T-helper 1 cell treated with Interleukin-12 subunit alpha and Interleukin-12 subunit beta and Interleukin-4 antibody, amounts not matched to agents 30 ng/mL and 1 ng/mL, for 36 hours (primary cell): ENCODE data around the gene PEX12. TPM values are rescaled to one million over a fixed set of nuclear protein-coding genes. Genes with fewer than 3 reads are reported as not detected.
"Not testable (repeated sequence)": the region's sequence is repeated elsewhere in the genome, so short reads cannot be mapped to it uniquely, and the experiment has no call there.

Experiments used
- intact Hi-C: fragments of 100-400 bp; cut with micrococcal nuclease; formaldehyde crosslinking; loops from one replicate; pipeline ENCODE4 v1.15.1; 2024
- total RNA-seq: library from RNA; stranded (reverse); gene quantifications from 2 replicates; pipeline ENCODE4 v1.2.3, GENCODE V29; 2022

PEX12 gene
- total RNA-seq, 1 donor from 2014 or later, result 4.4 TPM

DNA sequence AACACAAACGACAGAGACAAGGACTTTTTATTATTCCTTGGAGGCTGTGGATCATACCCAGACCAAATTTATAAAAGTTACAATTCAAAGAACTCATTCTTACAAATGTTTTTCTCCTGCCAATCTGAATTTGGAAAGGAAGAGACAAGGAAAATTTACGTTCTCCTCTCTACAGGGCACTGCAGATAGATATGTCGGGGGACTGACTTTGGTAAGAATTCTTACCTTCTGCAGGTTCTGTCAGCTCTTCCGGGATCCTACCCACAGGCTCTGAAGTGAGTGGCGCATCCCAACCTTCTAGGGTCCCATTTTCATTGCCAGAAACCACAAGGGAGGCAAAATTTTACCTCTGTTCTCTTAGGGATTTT lies 38.7 kb downstream of the PEX12 start:
- intact Hi-C loops, result loop anchor here (1.0 to 5.0 kb wide), 4 partner anchors 39 to 477 kb away; partner anchors contain the start of genes PEX12, RFFL and SLFN12

DNA sequence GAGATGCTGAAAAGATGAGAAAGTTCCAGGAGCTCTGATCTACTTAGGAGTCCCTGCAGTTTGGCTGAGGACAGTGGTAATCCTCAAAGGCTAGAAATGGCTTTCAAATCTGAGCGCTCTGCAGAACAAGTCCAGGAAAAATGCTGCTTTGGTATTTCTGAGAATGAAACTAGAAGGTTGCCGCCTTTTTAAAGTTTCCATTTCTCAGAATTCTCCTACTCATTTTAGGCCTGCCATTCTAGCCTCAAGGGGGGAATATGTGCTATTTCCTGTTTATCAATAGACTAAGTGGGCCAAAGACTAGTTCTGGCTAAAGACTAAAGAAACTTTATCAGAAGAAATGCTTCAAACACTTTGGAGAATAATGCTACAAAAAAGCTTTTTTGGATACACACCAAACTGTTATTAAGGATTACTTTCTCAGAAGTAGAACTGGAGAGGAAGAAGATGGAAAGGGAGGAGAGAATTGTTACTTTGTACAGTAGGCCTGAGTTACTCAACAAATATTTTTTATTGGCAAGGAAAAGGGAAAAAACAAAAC lies 40.7 kb downstream of the PEX12 start, which contains the start of gene SLFN12L:
SLFN12L (minus strand) TSS at position 78 of the 541 bp plus-strand sequence. CDS start 15,314 bp downstream, outside the sequence.
- intact Hi-C loops, result loop anchor here (1.0 to 5.0 kb wide), 16 partner anchors 16 to 557 kb away; partner anchors contain the start of genes AP2B1, LIG3, NLE1 and RFFL

DNA sequence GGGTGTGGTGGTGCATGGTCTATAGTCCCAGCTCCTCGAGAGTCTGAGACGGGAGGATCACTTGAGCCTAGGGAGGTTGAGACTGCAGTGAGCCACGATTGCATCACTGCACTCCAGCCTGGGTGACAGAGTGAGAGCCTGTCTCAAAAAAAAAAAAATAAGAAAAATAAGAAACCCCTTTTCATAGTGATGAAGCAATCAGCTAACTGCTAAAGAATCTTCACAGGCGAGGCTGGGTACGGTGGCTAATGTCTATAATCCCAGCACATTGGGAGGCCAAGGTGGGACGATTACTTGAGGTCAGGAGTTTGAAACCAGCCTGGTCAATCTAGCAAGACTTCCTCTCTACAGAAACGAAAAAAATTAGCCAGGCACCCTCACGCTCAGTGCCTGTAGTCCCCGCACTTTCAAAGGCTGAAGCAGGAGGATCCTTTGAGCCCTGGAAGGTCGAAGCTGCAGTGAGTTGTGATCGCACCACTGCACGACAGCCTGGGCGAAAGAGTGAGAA lies 41.7 kb downstream of the PEX12 start:
- intact Hi-C loops, result loop anchor here (1.0 to 5.0 kb wide), 15 partner anchors 15 to 556 kb away; partner anchors contain the start of genes AP2B1, LIG3, NLE1 and RFFL

DNA sequence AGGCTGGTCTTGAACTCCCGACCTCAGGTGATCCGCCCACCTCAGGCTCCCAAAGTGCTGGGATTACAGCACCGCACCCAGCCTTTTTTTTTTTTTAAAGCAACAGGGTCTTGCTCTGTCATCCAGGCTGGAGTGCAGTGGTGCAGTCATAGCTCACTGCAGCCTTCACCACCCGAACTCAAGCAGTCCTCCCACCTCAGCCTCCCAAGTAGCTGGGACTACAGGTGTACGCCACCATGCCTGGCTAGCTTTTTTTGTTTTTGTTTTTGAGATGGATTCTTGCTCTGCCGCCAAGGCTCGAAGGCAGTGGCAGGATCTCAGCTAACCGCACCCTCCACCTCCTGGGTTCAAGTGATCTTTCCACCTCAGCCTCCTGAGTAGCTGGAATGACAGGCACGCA lies 43.0 kb downstream of the PEX12 start:
- intact Hi-C loops, result loop anchor here (5.0 kb wide), 1 partner anchor 473 kb away; the partner anchor contains the start of gene RFFL

DNA sequence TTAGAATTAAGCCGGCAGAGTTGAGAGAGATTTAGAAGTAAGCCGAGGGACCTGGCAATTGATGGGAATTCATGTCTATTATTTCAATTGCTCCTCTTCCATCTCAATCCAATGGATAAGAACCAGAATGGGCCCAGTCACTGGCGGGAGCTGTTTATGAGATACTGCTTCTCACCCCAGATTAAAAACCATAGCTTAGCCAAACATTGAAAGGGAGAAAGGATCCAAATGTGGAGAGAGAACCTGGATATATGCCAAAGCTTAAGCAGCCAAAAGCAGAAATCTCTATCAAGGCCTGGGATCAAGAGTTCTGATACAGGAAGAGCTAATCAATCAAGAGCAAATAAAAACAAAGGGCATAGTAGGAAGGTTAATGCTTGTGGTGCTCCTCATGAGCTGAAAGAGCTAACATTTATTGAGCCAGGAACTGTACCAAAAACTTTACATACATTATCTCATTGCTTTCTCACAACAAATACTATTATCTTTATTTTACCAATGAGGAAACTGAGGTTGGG lies 43.7 kb downstream of the PEX12 start:
- intact Hi-C loops, result loop anchor here (5.0 kb wide), 1 partner anchor 472 kb away; the partner anchor contains the start of gene RFFL

DNA sequence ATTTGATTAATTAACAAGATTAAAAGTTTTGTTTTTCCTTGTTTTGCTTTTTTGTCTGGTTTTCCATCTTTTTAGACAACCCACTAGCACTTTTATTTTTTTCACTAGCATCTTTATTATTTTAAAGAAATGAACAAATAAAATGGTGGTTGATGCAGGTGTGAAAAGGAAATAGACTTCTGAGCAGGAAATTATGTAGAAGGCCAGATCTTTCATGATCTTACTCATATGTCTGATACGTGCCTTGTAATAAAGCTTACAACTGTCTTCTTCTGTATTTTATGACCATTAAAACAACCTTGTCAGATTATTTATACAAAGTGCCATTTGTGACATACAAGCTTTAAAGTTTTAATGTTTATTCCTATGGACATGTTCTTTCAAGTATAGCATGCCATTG lies 47.2 kb downstream of the PEX12 start:
- intact Hi-C loops, result no loop called here

DNA sequence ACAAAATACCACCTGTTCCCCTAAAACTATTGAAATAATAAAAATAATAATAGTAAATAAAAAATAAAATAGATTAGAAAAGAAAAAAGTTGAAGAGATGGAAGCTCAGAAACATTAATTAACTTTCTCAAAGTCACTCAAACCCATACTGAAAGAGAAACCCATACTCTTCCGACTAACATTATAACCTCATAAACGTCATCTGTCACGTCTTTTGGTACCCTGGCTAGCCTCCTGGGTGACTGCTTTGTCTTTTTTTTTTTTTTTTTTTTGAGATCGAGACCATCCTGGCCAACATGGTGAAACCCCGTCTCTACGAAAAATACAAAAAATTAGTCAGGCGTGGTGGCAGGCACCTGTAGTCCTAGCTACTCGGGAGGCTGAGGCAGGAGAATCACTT lies 48.5 kb downstream of the PEX12 start:
- intact Hi-C loops, result no loop called here

DNA sequence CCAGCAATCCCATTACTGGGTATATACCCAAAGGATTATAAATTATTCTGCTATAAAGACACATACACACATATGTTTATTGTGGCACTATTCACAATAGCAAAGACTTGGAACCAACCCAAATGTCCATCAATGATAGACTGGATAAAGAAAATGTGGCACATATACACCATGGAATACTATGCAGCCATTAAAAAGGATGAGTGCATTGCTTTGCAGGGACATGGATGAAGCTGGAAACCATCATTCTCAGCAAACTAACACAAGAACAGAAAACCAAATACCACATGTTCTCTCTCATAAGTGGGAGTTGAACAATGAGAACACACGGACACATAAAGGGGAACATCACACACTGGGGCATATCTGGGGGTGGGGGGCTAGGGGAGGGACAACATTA lies 49.0 kb downstream of the PEX12 start:
- intact Hi-C loops, result not testable (repeated sequence)

Other genes with a start within 250 kb of the PEX12 start
- gene SLFN11, start 204.9 kb downstream of the PEX12 start, total RNA-seq, result 74.5 and 82.9 TPM in 2 replicates
- gene SLFN12, start 146.1 kb downstream of the PEX12 start, total RNA-seq, result 17.3 and 19.4 TPM in 2 replicates
- gene SLFN13, start 129.8 kb downstream of the PEX12 start, total RNA-seq, result 51.4 and 53.8 TPM in 2 replicates
- 104 and 109 TPM in 2 replicates for gene SLFN12L, start 40.9 kb downstream of the PEX12 start, total RNA-seq
- gene SLFN14, start 17.8 kb downstream of the PEX12 start, total RNA-seq, result 0.10 TPM in 1 of 2 replicates, not detected in the other
- 217 and 229 TPM in 2 replicates for gene AP2B1, start 8.8 kb upstream of the PEX12 start, total RNA-seq
- 0.29 and 1.3 TPM in 2 replicates for gene RASL10B, start 153.1 kb upstream of the PEX12 start, total RNA-seq
- gene GAS2L2, start 174.7 kb upstream of the PEX12 start, total RNA-seq, result not detected in 2 replicates
- not detected in 2 replicates for gene C17orf50, start 182.3 kb upstream of the PEX12 start, total RNA-seq
- gene MMP28, start 217.1 kb upstream of the PEX12 start, total RNA-seq, result not detected in 2 replicates
- 275 and 280 TPM in 2 replicates for gene TAF15, start 230.9 kb upstream of the PEX12 start, total RNA-seq